Tibial nerve (tissue), 3 donors: ENCODE measurements around the gene COL9A3.

Source experiments
- CTCF ChIP-seq, 5 experiments: fragments of 200-600 bp in 3 of 5; fragments of 450-650 bp in 2 of 5; sonication (generic) in 3 of 5; IDR thresholded peaks; one replicate each; pipeline ENCODE4 v1.5.1; 2016 to 2019; ENCODE audit warnings: antibody characterized with exemption in 5 of 5, mild to moderate bottlenecking in 3 of 5, moderate library complexity in 2 of 5
- POLR2A ChIP-seq, 2 donors: fragments of 450-650 bp; IDR thresholded peaks; one replicate each; pipeline ENCODE4 v1.6.1; 2017; ENCODE audit warnings: antibody characterized with exemption in 2 of 2, mild to moderate bottlenecking in 2 of 2, moderate library complexity in 2 of 2

GRCh38 chr20:62819494-62820174, 2.8 kb downstream of the COL9A3 start:
- TF ChIP-seq POLR2A (IDR thresholded peaks at IDR 0.05): no peak
- no peak for TF ChIP-seq CTCF (IDR thresholded peaks at IDR 0.05)
